ENCODE measurements around the gene POLRMT. TPM values are rescaled to one million over a fixed set of nuclear protein-coding genes. Genes with fewer than 3 reads are reported as not detected.
"Not testable (repeated sequence)": the region's sequence is repeated elsewhere in the genome, so short reads cannot be mapped to it uniquely, and the experiment has no call there.

POLRMT gene
- total RNA-seq, 1 donor from 2014 or later, result 36.1 TPM

- intact Hi-C loops (cut with DNase I), result no loop called here
- DNase-seq (ENCODE audit: low spot score), result no peak
- peak; percentile 1 for ATAC-seq
These were observed 676 bp upstream of the POLRMT start for GRCh38 chr19:633786-634639.

GRCh38 chr19:632579-633067 is 714 bp downstream of the POLRMT start:
- ATAC-seq (no peak), DNase-seq (ENCODE audit: low spot score) (no peak)
- intact Hi-C loops (cut with DNase I), result no loop called here

GRCh38 chr19:629961-630714 is 3.2 kb downstream of the POLRMT start:
- no peak for ATAC-seq
- DNase-seq (ENCODE audit: low spot score), result no peak
- intact Hi-C loops (cut with DNase I), result no loop called here

- ATAC-seq; DNase-seq (ENCODE audit: low spot score); intact Hi-C loops (cut with DNase I): not testable (repeated sequence)
These were observed 3.8 kb downstream of the POLRMT start for GRCh38 chr19:629515-629914.

- intact Hi-C loops (cut with DNase I), result no loop called here
- DNase-seq (ENCODE audit: low spot score), result no peak
- ATAC-seq, result no peak
These were observed 5.2 kb downstream of the POLRMT start for GRCh38 chr19:628168-628567.

GRCh38 chr19:626566-626965 is 6.8 kb downstream of the POLRMT start:
- DNase-seq (ENCODE audit: low spot score); ATAC-seq; intact Hi-C loops (cut with DNase I): not testable (repeated sequence)

GRCh38 chr19:625257-625656 is 8.1 kb downstream of the POLRMT start:
- ATAC-seq (no peak), DNase-seq (ENCODE audit: low spot score) (no peak)
- intact Hi-C loops (cut with DNase I), result no loop called here

GRCh38 chr19:624433-625109 is 8.8 kb downstream of the POLRMT start:
- peak; percentile 4 for ATAC-seq
- no peak for DNase-seq (ENCODE audit: low spot score)
- intact Hi-C loops (cut with DNase I), result no loop called here

- intact Hi-C loops (cut with DNase I), result no loop called here
- DNase-seq (ENCODE audit: low spot score) (peak; percentile 89), ATAC-seq (peak; percentile 95)
These were observed 9.4 kb downstream of the POLRMT start for GRCh38 chr19:623974-624373.

GRCh38 chr19:623175-623916 is 10.0 kb downstream of the POLRMT start:
- ATAC-seq, result peak; percentile 68
- intact Hi-C loops (cut with DNase I), result no loop called here
- DNase-seq (ENCODE audit: low spot score), result no peak

- intact Hi-C loops (cut with DNase I), result no loop called here
- no peak for ATAC-seq
- no peak for DNase-seq (ENCODE audit: low spot score)
These were observed 10.7 kb downstream of the POLRMT start for GRCh38 chr19:622666-623065.

GRCh38 chr19:621819-622218 is 11.5 kb downstream of the POLRMT start:
- no peak for ATAC-seq
- no peak for DNase-seq (ENCODE audit: low spot score)
- intact Hi-C loops (cut with DNase I), result no loop called here

- intact Hi-C loops (cut with DNase I); DNase-seq (ENCODE audit: low spot score); ATAC-seq: not testable (repeated sequence)
These were observed 12.1 kb downstream of the POLRMT start for GRCh38 chr19:621191-621590.

- DNase-seq (ENCODE audit: low spot score), result no peak
- intact Hi-C loops (cut with DNase I), result no loop called here
- ATAC-seq, result no peak
These were observed 13.0 kb downstream of the POLRMT start for GRCh38 chr19:620166-620862.

- peak; percentile 54 for DNase-seq (ENCODE audit: low spot score)
- no peak for ATAC-seq
- intact Hi-C loops (cut with DNase I), result no loop called here
These were observed 13.9 kb downstream of the POLRMT start for GRCh38 chr19:619286-620002.

- DNase-seq (ENCODE audit: low spot score), result peak; percentile 57
- intact Hi-C loops (cut with DNase I), result no loop called here
- no peak for ATAC-seq
These were observed 14.6 kb downstream of the POLRMT start for GRCh38 chr19:618674-619285.

- ATAC-seq (no peak), DNase-seq (ENCODE audit: low spot score) (no peak)
- intact Hi-C loops (cut with DNase I), result no loop called here
These were observed 15.1 kb downstream of the POLRMT start for GRCh38 chr19:618247-618619.

Data from sciatic nerve (tissue), 2 donors.